SH-SY5Y (cell line): ENCODE data around the gene MACC1.

Source experiments
- GATA2 ChIP-seq: IDR thresholded peaks from 2 replicates; pipeline ENCODE4 v1.6.1; 2011; ENCODE audit warnings: mild to moderate bottlenecking, low read depth, low read length
- GATA3 ChIP-seq: IDR thresholded peaks from 2 replicates; pipeline ENCODE4 v1.6.1; 2011; ENCODE audit warnings: low read depth, mild to moderate bottlenecking, low read length, moderate library complexity

GRCh38 chr7:20183086-20183485 is 34.1 kb downstream of the MACC1 start:
- TF ChIP-seq GATA2 (no peak), GATA3 (no peak)
